ENCODE results near the gene SLC17A7.

DNA sequence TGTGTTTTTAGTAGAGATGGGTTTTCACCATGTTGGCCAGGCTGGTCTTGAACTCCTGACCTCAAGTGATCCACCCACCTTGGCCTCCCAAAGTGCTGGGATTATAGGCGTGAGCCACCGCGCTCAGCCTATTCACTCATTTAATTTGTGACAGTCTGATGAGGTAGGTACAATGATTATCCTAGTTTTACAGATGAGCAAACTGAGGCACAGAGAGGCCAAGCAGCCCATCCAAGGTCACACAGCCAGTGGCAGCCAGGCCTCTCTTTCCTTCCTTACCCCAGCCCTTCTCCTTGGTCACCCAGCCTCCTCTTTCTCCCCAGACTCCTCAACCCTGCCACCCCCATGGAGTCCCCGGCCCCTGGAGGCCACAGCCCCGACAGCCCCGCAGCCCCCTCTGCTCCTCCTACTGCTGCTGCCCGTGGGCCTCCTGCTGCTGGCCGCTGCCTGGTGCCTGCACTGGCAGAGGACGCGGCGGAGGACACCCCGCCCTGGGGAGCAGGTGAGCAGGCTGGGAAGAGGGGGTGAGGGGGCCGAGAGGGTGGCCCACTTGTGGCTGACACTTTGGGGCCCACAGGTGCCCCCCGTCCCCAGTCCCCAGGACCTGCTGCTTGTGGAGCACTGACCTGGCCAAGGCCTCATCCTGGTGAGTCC is 38.8 kb upstream of the SLC17A7 start:
- TF ChIP-seq, protein P1, sequence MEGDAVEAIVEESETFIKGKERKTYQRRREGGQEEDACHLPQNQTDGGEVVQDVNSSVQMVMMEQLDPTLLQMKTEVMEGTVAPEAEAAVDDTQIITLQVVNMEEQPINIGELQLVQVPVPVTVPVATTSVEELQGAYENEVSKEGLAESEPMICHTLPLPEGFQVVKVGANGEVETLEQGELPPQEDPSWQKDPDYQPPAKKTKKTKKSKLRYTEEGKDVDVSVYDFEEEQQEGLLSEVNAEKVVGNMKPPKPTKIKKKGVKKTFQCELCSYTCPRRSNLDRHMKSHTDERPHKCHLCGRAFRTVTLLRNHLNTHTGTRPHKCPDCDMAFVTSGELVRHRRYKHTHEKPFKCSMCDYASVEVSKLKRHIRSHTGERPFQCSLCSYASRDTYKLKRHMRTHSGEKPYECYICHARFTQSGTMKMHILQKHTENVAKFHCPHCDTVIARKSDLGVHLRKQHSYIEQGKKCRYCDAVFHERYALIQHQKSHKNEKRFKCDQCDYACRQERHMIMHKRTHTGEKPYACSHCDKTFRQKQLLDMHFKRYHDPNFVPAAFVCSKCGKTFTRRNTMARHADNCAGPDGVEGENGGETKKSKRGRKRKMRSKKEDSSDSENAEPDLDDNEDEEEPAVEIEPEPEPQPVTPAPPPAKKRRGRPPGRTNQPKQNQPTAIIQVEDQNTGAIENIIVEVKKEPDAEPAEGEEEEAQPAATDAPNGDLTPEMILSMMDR (IDR thresholded peaks at IDR 0.05; ENCODE audit: control extremely low read depth in 1 of 3, insufficient read depth in 1 of 3, low read depth in 1 of 3, low read length in 3 of 3): no peak
- no peak for TF ChIP-seq JUN (IDR thresholded peaks at IDR 0.05; ENCODE audit: low read depth, low read length)
- TF ChIP-seq EZH2 (IDR thresholded peaks at IDR 0.05; ENCODE audit: low read depth, low read length, severe bottlenecking): no peak
- no peak for TF ChIP-seq POLR2A (IDR thresholded peaks at IDR 0.05; ENCODE audit: control extremely low read depth in 1 of 2, low read depth in 2 of 2, low read length in 2 of 2)
- TF ChIP-seq ZNF274 (IDR thresholded peaks at IDR 0.05; ENCODE audit: borderline replicate concordance, extremely low read depth, low read length): no peak
- TF ChIP-seq, protein P2, sequence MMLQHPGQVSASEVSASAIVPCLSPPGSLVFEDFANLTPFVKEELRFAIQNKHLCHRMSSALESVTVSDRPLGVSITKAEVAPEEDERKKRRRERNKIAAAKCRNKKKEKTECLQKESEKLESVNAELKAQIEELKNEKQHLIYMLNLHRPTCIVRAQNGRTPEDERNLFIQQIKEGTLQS (IDR thresholded peaks at IDR 0.05; ENCODE audit: insufficient read depth, low read depth, low read length): no peak
- no peak for TF ChIP-seq KDM5A (IDR thresholded peaks at IDR 0.05; ENCODE audit: low read length)
- TF ChIP-seq KDM1A (IDR thresholded peaks at IDR 0.05; ENCODE audit: borderline replicate concordance, low read length): no peak
- TF ChIP-seq CEBPB (IDR thresholded peaks at IDR 0.05; ENCODE audit: low read depth, low read length): no peak
